Stimulated activated CD4-positive, alpha-beta T cell treated with anti-CD3 and anti-CD28 coated beads, Interleukin-12 subunit alpha, Interleukin-12 subunit beta, amount 100 ng/mL, for 24 hours (primary cell): Measurements from ENCODE around the gene RBM19.

Experiments
- DNase-seq, 2 experiments: peaks; one replicate each; pipeline ENCODE4 v3.0.0-alpha.2; 2020; ENCODE audit warnings: low read depth in 2 of 2

RBM19 gene

DNA sequence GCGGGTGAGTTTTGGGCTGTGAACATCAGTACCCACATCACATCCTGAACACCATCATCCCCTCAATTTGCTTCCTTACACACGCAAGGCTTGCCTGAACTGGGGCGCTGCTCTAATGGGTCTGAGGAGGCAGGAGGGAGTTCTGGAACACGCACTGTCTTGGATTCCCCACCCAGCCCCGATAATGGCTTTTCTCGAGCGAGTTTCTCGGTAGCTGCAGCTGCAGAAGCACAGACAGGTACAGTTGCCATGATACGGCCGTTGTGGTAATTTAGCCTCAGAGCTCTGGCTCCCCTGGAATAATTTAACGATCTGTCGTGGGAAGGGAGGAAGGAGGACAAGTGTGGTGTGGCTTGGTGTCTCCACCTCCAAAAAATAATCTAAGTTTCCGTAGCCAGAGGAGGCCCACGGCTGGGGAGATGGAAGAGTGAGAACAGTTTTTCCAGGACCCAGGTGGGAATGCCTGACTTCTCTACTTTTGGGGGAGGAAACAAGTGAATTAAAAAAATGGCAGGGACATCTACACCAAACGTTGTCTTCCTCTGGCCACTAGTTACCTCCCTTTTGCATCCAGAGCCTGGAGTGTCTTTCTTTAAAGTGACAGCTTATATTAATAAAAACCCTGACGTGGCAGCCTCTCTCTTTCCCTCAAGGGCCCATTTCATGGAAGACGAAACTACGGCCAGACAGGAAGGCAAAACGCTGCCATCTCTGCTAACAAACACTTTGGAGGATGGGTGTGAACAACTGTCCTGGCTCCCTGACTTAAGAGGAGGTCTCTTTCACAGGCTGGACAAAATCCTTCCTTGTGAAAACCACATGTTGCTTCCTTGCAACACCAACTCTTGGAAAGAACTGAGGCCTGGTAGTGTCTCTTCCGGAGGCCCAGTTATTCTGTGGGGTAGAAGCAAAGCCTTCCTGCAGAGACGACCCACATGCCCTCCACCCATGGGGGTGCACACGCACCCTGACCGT is 84.8 kb downstream of the RBM19 start:
- DNase-seq, result no peak

DNA sequence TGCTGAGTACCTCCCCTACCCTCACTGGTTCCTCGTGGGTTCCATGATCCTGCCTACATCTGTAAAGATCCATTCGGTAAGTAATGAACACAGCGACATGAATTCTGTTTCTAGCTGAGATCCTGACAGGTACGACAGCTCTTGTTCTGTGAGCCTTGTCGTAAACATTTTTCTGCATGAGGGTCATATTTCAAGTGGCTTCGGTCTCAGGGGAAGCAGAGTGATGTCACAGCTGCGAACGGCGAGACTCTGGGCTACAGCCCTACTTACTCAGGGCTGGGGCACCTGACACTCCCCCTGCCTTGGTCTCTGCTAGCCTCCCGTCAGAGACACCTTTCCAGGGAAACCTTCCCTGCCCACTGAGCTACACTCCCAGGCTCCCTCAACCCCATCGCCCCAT is 85.8 kb downstream of the RBM19 start:
- no peak for DNase-seq

DNA sequence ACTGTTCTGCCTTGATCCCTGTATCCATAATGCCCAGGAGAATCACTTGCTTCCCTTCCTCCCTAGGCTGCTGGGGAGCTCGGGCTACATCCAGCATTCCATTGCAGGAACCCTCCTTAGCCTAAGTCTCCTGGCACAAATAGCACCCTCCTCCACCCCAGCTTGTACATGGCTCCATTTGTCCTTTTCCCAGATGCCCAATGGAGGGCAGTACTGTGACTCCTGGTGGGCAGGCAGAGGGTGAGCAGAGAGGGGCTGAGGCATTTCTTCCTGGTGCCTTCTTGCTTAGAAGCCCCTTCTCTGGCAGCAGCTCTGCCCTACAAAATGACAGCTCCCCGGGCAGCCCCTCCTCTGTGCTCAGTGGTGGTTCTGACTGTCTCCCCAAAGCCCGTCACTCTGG is 86.5 kb downstream of the RBM19 start:
- DNase-seq, result no peak

DNA sequence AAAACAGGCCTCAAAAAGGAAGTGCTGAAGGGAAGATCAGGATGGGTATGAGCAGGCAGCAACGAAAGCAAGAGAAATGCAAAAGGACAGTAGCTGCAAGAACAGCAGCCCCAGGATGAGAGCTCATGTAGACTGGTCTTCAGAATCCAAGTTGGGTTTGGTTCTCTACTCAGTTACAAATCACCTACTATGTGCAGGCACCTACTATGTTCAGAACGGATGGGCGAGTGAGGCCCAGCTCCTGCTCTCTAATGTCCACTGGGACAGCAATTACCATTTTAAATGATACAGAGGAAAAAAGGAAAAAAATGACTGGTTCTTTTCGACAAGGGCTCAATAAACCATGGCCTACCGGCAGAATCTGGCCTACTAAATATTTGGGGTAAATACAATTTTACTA is 88.5 kb downstream of the RBM19 start:
- no peak for DNase-seq

DNA sequence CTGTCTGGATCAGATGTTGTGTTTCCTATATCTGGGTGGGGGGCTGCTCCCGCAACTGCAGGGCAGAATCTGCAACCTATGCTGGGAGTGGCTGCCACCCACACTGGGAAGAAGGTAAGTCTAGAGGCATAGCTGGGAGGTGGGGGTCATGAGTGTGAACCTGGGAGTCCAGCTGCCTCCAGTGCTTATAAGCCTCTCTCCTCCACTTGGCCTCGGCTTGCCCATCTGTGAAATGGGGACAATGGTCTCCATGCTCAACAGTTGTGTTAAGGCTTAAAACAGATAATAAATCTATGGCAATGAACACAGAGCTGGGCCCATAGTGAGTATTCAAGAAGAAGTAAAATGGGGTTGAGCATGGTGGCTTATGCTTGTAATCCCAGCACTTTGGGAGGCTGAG is 90.0 kb downstream of the RBM19 start:
- DNase-seq, result no peak

DNA sequence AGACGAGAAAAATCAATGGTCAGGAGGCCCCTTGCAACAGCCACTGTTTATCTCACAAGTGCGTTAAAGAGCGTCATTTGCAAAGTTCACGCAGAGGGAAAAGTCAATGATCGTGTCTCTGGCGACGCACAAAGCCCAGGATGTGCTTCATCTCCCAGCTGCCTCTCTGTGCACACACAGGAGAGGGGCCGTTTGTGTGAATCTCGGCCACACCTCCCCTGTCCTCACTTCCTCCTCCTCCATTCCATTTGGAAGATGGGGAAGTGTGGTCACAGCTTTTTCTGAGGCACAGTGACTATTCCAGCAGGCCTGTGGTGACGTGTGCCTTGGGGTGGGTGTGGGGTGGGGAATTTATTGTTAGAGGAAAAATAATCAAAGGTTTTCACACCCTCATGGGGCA is 90.4 kb downstream of the RBM19 start:
- DNase-seq, result no peak

DNA sequence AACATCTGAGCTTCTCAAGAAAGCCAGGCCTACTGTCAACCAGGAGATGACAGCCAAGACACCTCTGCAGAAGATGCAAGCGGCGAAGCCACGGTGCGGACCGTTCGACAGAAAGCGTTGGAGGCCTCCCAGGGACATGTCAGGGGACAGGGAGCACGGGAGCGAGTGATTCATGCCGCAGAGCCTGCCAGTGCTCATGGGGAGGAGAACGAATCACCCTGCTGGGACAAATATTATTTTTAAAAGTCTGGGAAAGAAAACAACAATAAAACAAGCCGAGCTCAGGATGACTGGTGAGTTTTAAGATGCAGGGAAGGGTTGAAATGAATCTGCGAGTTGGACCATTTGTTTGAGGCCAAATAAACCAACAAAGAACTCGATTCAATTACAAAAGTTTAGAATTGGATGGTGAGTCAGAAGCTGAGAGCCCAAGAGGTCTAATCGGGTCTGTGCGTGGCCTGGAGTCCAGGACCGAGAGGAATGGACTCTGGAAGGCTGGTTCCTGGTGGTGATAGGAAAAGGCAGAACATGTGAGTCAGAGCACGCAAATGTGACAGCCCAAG is 91.0 kb downstream of the RBM19 start:
- no peak for DNase-seq

DNA sequence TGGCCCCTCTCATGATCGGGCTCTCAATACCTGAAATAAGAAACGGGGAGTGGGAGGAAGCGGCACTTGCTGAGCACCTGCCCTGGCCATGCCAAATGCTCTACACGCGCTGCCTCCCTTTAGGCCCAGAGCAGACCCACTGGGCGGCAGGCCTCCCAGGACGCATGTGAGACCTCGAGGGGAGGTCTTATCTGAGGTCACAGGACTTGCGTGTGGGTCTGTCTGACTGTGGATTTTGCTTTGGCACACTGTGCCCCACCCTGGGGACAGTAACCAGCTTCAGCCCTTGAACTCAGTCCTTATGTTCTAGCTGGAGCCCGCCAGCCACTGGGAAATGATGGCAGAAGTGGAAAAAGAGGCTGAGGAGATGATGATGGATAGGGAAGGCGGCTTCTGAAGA is 91.8 kb downstream of the RBM19 start:
- DNase-seq, result no peak

DNA sequence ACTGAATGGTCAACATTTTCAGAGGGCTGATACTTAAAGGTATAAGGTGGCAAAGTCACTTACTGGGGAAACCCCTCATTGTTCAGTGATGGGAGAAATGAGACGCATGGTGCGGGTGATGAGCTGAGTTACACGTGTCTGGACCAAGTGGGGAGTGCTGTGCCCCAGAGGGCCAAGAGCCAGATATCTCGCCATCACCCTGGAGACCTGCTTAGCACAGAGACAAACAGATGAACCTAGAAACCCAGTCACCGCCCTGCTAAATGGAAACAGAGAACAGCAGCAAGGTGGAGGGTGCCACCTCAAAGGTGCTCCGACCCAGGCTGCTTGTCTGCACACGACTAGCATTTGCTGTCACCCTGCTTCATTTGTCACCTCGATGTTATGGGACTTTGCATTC is 92.4 kb downstream of the RBM19 start:
- DNase-seq, result no peak

DNA sequence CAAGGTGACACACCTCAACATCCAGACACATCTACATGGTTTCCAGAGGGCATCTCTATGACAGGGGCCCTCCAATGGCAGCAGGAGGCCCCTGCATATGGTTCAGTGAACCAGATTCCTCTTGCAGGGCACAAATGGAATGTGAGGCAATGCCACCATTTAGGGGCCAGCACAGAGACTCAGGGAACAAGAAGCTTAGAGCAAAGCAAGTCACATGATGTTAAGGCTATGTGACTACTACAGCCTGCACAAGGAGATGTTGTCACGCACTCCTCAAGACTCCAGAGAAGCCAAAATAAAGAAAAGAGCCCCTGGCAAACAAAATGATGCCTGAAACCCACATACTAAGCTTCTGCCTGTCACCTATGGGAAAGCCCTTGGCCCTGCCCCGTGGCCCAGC is 95.2 kb downstream of the RBM19 start:
- DNase-seq, result no peak

DNA sequence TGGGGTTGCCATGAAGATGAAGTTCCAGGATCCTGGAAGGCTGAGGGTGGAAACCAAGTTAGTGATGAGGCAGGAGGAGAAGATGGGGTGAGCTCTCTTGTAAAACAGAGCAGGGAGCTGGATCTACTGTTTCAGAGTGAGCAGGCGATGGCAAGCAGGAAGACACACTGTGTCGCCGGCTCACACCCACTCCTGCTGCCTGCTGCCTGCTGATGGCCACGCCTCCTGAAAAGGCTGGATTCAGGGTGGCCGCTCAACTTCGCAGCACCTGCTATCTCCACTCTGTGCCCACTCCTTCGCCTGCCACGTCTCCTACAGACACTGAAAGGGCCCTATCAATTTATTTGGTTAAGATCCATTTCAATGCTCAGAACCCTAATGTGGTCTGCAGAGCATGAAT is 96.1 kb downstream of the RBM19 start:
- DNase-seq, result no peak

DNA sequence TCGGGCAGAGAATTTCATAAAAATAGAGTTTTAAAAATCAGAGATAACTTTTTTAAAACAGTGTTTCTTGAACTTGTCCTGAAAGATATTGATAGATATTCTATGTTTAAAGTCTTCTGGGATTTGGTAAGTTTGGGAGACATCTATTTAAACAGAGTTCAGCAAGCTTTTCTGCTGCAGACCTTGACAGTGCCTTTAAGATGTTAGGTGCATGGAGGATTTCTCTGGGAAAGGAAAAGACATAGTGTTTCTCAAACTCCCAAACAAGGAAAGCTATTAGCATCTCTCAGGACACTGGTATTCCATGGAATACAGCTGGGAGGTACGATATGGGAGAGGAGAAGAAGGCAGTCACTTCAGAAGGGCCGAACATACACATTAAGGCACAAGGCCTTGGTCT is 97.8 kb downstream of the RBM19 start:
- no peak for DNase-seq

DNA sequence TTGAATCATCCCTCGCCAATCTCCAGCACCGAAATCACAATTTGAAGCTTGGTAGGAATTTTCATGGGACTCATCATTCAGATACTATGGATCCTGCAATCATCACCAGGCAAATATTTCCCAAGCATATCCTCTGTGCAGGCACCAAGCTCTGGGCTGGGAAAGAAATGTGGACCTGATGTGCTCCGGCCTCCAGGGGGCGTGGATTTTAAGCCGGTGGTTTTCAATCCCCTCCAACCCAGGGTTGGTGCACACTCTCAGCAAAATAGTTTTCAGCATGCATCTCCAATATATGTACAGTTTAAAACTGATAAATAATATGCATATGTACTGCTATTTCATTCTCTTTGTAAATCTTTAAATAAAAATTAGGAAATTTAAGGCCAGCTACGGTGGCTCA is 98.9 kb downstream of the RBM19 start:
- no peak for DNase-seq

DNA sequence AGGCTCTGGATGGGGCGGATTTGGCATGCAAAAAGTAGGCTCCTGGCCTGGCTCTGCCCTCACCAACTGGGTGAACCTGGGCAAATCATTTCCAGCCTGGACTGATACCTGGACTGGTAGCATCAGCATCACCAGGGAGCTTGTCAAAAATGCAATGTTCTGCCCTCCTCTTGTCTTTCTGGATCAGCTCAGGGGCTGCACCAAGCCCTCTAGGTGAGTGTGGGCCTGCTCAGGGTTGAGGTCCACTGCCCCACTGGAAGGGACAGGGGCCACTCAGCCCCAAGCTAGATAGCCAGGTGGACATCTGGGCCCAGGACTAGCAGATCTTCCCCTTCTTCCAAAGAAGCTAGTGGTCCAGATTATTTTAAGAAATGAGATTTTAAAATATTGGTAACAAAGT is 99.6 kb downstream of the RBM19 start:
- DNase-seq, result no peak

DNA sequence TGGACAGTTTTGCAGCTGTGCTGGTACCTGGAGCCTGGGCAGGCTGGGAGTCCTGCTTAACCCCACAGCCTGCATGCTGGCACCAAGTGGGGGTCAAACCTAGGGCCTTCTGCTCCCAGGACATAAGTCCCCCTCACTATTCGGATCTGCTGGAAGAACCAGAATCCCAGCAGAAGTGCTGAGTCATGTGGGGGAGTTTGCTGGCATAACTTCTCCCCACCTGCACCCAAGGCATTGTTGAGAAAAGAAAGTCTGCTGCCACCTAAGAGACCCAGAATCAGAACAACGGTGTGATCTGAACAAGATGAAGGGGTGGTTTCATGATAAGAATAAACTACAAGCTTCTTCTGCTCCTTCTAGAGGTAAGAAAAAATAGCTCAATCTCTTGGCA is 102.7 kb downstream of the RBM19 start:
- no peak for DNase-seq

DNA sequence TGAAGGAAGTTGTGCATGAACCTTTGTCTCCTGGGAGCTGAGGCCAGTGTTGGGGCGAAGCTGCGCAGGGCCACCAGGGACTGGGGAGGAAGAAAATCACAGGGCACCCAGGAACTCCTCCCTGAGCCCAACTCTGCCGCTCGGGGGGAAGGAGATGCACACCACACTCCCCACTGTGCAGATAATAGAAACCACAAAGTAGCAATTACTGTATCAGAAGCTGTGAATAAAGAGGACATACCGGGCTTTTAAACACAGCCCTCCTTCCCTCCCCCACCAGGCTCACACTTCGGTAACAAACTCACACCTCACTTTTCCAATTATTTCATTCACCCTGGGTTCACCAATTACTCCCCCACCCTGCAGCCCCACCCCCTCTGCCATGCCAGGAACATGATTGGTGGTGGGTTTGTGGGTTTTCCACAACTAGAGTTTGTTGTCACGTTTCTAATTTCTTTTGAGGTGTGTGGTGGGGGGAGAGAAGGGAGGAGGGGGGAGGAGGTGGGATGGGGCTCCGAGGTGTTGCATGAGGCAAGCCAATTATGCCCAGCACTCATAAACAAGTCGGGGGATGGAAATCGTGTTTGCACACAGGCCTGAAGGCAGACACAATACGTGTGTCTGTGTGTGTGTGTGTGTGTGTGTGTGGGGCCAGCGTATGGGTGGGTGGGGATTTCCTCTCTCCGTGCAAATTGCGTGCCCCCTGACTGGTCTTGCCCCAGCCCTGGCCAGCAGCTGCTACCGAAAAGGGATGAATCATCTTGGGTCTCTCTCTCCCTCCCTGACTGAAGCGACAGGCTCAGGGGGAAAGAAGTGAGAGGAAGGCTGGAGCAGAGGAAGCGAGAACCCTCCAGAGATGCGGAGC is 103.3 kb downstream of the RBM19 start:
- no peak for DNase-seq

DNA sequence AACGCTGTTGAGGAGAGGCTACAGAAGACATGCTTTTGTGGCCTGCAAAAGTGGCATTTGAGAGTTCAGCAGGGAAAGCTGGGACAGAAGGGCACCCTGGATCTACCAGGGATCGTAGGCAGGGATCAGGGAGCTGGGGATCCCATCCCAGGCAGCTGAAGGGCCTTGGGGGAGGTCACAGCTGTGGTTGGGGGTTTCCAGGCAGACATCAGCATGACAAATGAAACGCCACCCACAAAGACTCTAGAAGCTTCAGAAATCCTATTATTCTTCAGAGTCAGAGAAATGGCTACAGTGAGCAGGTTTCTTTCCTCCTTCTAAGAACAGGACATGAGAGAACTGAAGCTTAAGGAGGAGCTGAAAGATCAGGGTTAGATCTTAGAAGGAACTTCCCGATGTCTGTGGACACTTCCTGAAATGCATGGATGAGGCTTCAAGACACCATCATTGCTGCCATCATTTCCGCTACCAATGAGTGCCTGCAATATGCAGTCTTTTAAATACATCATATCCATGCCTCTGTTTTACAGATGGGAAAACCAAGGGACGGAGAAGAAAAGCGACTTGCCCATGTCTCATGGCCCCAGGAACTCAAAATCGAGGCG is 104.3 kb downstream of the RBM19 start:
- DNase-seq, result no peak

DNA sequence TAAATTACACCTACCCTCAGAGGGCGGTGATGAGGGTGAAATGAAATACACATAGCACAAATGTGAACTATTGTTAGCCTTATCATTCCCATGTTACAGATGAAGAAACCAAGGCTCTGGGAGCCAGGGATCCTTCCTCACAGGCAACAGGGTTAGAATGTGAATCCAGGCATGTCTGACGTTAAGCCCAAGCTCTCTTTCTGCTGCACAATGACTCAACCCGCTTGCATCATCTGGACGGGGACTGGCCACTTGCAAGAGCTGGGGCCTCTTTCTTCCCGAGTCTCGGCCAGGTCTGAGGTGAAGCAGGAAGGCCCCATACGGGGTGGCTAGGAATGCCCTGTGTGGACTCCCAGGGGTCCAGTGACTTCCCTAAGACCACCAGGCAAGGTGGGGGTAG is 105.2 kb downstream of the RBM19 start:
- DNase-seq, result no peak

DNA sequence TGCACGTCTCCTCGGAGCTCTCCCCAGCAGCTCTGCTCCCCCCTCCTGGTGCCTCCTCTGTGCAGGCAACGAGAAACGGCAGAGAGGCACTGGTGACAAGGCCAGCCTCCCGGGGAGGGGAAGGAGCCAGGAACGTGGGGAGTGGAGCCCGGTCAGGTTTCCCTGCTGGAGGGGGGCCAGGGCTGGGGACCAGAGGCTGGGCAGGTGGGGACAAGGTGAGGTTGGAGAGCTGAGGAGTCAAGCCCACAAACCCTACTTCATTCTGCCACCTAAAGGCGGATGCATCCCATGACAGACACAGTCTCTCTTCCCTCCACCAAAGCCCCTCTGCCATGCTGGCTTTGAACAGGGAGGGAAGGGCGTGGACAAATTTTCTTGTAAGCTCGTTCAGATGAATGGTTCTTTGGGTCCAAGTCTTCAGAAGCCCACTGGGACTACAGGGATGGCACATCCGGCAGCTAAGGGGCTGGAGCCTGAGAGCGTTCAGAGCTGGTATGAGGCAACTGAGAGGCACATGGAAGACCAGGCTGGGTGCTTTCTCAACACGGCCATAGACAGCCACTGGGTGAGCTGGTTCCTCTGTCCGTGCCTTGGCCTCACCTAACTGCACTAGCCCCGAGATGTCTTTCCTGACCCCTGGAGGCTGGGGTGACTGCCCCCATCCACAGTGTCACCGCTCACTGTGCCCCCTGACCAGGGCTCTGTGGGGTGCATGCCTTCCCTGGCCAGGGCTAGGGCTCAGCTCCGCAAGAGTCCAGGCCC is 105.9 kb downstream of the RBM19 start:
- no peak for DNase-seq

DNA sequence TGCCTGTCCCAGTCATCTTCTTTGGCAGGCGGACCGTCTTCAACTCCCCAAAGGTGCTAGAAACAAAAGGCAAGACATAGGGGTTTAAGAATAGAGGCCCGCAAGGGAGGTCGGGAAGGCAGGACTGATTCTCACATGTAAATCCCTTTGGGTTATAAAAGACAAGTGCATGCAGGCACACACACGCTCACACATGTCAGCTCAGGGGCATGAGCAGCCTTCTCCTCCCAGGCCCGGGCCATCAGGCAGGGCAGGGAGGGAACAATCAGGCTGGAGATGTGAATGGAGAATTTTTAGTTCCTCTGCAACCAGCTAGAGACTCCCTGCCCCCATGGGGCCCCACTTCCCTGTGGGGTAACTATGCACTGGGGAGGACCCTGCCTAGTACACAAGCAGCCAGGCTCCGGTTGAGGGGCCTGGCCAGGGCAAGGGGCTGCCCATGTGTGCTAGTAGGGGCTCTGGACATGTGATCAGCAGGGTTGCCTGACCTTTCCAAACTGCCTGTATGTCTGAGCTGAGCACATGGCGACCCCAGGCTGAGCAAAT is 107.2 kb downstream of the RBM19 start:
- DNase-seq, result no peak

DNA sequence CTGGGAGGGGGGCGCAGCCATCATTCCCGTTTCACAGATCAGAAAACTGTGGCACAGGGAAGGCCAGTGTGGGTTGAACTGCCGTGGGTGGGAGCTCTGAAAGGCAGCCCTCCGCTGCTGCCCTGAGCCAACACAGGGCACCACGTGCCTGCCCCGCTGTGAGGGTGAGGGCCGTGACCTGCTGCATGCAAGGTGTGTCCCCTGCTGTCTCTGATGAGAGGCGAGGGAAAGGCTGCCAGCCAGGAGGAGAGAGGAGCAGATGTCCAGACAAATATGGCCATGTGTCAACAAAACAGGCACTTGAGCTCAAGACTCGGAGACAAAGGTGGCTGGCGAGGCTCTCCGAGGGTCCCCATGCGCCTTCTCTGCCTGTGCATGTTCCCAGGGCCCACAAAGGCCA is 108.8 kb downstream of the RBM19 start:
- no peak for DNase-seq
